NCI-H146 treated with DMSO at 0.1 percent for 48 hours (cell line): ENCODE data around the gene PHF13.
"Not testable (repeated sequence)": the region's sequence is repeated elsewhere in the genome, so short reads cannot be mapped to it uniquely, and the experiment has no call there.

ENCODE experiments used
- DNase-seq: peaks from one replicate; lab custom pipeline; 2025; ENCODE audit not compliant: unreplicated experiment; lab: John Stamatoyannopoulos, UW

Gene PHF13

DNA sequence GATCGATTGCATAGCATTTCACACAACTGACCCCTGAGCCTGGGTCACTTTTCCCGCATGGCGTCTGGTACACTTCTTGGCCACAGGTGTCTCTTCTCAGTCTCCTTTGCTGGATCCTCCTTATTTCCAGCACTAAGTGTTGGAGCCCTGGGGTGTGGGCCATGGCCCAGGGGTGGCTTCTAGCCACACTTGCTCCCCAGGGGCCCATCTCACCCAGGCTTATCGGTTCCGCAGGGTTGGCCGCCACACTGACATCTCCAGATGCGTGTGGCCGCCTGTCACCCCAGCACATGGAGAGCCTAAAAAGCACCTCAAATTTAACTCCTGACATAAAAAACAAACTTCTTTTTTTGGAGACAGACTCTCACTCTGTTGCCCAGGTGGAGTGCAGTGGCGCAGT is 13.5 kb downstream of the PHF13 start:
- no peak for DNase-seq

DNA sequence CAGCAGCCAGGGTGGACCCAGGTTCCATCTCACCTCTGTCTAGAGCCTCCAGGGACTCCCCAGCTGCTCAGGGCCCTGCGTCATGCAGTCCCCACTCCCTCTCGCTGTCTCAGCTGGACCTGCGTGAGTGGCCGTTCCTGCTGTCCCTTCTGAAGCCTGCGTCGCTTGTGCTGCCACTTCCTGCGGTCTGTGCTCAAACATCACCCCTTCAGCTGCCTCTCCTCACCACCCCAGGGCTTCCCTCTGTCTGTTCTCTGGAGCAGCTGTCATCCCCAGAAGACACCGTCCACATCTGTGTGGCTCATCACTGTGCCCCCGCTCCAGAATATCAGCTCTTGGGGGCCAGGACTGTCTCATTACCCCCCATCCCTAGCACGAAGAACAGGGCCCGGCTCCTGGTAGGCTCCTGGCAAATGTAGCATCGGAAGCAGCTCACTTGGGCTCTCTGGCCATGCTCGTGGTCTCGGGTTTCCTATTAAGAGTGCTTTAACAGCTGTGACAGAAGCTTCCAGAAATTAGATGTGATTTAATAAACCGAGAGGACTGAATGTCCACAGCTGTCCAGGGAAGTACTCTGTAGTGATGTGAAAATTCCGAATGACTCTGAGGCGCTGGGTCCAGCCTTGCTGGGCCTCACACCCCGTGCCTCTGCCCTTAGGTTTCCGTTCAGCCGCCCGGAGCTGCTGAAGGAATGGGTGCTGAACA is 14.5 kb downstream of the PHF13 start:
- DNase-seq, result no peak

DNA sequence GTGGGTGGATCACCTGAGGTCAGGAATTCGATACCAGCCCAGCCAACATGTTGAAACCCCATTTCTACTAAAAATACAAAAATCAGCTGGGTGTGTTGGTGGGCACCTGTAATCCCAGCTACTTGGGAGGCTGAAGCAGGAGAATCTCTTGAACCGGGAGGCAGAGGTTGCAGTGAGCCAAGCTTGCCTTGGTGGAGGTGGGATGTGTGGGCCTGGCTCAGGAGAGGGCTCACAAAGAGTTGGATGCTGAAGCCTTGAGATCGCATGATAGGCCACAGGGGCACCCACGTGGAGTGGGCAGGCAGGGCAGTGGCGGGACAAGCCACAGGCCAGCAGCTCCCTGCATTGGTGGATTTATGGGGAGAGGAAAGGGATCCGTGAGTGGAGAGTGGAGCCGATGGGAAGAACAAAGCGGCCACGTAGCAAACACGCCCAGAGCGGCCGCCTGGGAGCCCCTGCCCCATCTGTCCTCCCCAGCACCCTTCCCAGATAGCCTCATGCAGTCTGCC is 15.5 kb downstream of the PHF13 start:
- no peak for DNase-seq

DNA sequence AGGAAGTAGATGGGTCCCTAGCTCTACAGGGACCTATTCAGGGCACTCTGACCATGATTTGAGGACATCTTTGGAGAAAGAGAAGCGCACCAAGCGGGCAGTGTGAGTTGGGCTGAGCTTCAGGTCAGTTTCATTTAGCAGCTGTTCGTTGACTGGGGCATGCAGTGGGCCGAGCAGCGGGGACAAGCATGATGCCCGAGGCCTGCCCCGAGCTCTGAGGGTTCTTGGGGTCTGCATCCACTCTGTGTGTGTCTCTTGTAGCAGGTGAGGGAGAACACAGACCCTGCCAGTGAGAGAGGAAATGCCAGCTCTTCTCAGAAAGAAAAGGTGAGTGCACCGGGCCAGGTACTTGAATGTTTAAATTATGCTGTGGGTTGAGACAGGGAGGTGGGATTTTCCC is 16.5 kb downstream of the PHF13 start:
- no peak for DNase-seq

DNA sequence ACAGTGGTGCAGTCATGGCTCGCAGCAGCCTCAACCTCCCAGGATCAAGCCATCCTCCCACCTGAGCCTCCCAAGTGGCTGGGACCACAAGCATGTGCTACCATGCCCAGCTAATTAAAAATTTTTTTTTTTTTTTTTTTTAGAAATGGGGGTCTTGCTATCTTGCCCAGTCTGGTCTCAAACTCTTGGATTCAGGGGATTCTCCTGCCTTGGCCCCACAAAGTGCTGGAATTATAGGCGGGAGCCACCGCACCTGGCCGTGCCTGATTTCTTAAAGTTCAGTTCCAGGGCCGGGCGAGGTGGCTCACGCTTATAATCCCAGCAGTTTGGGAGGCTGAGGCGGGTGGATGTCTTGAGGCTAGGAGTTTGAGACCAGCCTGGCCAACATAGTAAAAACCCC is 17.5 kb downstream of the PHF13 start:
- no peak for DNase-seq

DNA sequence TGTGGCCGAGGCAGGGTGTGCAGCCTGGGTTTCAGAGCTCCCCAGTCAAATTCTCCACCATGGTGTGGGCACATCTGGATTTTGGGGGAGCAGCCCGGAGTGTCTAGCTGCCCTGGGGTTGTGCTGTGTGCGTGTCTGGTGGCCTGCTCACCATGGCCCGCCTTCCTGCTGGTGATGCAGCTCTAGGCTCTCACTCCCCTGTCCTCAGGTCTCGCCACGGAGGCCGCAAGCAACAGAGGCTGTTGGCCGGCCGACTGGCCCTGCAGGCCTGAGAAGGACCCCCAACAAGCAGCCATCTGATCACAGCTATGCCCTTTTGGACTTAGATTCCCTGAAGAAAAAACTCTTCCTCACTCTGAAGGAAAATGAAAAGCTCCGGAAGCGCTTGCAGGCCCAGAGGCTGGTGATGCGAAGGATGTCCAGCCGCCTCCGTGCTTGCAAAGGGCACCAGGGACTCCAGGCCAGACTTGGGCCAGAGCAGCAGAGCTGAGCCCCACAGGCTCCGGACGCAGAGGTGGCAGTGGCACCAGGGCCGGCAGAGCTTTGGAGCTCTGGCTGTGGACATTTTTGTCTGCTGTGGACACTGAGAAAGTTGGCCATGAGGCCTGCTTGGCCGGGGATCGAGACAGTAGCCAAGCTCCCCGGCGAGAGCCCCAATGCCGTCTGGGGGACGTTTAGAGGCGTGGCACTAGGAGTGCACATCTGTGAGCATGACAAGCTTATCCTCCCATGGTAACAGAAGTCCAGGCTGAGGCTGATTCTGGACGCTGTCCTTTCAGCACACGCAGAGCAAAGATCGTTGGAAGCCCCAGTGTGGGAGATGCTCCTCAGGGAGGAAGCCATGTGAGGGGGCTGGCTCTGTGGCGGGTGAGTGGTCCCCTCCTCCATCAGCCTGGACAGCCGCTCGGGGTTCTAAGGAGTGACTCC is 19.3 kb downstream of the PHF13 start:
- DNase-seq, result no peak

DNA sequence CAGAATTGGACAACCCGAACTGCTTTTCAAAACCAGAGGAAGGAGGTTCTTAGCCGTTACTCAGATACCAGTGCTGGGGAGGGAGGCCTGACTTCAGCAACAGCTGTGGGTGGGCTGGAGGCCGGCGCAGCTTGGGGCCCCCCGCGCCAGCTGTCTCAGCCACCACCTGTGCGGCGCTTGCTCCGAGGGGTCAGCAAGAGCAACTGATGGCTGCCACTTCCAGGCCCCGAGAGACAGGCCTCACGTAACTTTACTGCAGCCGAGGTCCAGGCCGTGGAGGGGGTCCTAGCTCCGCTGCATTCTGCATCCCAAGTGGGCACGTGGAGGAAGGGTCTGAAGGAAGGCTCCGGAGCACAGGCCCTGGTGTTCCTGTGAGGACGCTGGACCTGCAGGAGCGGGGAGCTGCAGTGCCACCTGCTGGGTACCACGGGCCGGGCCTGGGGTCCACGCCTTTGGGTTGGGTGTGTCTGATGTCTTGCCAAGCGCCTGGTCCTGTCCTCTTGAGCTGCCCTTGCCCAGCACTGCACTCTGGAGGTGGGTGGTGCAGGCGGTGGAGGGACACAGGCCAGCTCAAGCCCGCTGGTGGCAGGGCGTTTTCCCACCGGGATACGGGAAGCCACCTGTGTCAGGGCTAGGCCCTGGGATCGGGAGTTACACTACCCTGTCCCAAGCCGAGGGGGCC is 21.0 kb downstream of the PHF13 start:
- DNase-seq, result no peak

DNA sequence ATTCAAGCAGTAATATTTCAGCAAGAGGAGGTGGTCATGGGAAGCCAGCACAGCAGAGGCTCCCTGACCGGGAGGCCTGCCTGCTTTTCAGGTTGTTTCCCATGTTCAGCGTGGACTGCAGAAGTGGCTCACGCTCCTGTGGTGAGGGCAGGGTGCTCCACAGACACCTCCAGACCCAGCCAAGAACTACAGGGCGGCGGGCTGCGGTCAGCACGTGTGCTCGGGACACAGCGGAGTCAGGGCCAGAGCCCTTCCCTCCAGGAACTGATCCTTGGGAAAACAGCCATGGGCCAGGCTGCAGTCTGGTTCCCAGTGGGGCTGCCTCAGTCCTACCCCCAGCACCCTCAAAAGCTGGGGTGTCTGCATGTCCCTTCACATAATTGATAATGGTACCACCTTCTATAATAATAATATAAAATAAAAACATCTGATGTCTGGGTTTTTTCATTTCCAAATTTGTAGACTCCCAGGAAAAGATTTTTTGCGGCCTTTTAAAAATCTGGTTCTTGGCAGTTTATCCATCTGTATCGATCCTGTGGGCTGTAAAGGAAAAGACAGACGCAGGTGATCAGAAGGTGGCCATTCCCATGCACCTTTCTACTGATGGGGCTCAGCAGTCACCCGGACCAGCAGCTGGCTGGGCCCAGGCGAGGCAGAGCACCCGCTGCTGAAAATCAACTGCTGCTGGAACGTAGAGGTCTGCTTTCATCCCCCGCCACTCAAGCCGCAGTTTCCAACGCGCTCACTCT is 21.8 kb downstream of the PHF13 start:
- no peak for DNase-seq

DNA sequence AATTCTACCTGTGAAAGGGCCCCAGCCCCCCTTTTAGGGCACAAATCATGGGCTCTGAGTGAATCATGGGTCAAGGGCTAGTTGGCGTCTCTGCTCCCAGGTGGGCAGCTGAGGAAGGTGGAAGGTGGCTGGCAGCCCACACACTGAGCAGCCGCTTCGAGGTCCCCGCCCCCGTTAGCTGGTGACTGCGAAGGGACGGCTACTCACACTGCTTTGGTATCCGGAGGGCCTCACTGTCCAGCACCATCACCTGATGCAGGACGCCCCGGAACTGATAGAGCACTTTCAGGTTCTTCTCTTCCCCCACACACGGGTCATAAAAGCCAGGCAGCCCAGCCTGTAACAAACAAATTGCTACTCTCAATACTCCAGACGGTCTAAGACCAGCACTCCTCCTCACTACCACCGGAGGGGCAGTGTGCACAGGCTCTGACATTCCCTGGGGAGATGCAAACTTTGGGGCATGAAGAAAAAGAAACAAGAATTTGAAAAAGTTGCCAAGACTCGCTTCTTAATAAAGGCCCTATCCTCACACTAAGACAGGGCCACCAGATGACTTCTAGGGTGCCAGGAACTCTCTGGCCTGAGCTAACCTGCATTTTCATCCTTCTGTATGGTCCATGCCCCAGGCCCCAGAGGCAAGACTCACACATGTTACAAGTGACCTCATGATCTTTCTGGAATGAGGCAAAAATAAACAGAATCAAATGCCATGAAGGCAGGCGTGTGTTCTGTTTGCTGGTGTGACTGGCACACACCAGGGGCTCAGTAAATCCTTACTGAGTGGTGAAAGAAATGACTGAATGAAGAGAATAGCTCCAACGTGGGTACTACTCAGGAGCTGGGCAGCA is 22.6 kb downstream of the PHF13 start:
- DNase-seq, result no peak

DNA sequence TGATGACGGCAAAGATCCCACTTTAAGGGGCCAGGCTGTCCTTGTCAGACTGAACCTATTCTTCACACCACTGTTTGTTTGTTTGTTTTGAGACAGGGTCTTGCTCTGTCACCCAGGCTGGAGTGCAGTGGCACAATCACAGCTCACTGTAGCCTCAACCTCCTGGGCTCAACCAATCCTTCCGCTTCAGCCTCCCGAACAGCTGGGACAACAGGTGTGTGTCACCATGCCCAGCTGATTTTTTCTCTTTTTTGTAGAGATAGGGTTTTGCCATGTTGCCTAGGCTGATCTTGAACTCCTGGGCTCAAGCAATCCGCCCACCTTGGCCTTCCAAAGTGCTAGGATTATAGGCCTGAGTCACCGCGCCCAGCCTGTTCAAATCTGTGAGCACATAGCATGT is 23.2 kb downstream of the PHF13 start:
- DNase-seq, result not testable (repeated sequence)

DNA sequence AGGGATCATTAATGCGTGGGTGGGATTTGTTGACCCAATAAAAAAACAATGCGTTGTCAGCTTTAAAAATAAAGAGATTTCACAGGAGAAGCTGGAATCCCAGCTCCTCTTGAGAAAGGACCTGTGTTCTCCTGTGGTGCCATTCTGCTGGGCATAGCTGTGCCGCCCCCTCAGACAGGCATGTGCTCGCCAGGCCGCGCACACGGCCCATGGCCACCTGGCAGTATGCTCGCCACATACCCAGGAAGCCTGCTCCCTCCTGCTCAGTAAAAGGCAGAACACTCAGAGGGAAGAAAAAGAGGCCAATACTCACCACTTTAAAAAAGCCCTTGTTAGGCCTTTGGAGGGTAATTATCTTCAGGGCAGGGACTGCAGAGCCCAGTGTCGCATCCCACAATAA is 24.2 kb downstream of the PHF13 start:
- DNase-seq, result no peak

DNA sequence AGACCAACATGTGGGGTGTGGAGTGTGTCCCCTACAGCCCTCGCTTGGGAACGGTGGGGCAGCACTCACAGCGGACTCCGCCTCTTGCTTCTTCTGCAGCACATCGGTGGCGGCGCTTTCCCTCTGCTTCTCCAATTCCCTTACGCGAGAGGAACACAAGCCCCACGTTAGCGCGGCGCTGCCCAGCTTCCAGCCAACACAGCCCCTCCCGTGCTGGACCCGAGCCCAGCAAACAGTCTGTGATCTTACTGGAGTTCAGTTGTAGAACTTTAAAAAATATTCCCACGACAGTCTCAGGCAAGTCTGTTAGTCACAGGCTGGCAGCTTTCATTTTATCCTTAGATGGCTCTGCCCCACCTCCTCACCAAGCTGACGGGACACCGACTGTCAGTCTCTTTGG is 24.7 kb downstream of the PHF13 start:
- DNase-seq, result no peak

DNA sequence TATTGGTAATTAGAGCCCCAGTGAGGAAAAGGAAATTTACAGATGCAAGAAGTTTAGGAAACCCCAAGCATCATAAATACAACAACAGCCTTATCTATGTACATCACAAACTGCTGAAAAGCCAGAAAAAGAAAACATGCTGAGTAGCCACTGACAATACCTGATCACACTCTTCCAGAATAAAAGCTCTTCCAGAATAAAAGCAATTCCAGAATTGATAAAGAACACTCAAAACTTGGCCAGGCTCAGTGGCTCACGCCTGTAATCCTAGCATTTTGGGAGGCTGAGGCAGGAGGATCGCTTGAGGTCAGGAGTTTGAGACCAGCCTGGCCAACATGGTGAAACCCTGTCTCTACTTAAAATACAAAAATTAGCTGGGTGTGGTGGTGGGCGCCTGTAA is 27.3 kb downstream of the PHF13 start:
- DNase-seq, result not testable (repeated sequence)

DNA sequence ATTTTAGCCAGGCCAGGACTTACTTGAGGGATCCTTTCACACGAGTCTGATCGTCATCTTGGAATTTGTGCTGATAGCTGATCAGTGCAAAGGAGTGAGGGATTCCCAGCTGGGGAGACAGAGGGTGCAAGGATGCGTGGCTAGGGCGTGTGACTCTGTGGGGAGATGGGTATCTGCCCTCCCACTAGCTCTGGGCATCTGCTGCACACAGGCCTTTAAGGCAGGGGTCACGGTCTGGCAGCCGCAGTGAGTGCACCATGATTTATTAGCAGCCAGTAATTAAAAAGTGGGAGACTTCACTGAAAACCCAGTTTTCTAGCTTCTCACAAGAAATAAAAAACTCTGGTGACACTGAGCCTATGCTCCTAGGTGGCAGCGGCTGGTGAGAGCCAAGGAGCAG is 31.5 kb downstream of the PHF13 start:
- no peak for DNase-seq

DNA sequence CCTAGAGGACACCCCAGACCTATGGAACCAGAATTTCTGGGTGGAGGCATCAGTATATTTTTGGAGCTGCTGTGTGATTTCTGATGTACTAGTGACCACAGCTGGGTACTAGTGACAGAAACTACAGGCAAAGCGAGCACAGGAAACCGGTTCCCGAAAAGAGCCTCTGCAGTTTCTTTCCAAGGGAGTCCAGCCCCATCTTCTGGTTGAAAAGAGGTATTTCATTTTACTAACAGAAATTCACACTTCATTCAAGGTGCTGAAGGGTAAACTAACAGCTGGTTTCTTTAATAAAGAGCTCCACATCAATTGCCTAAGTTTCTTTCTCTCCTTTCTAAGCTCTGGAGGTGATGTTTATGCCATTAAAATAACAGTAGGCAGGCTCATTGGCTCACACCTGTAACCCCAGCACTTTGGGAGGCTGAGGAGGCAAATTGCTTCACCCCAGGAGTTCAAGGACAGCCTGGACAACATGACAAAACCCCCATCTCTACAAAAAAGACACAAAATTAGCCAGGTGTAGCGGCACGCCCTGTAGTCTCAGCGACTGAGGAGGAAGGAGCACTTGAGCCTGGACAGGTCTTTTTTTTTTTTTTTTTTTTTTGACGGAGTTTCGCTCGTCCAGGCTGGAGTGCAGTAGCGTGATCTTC is 33.1 kb downstream of the PHF13 start:
- no peak for DNase-seq

DNA sequence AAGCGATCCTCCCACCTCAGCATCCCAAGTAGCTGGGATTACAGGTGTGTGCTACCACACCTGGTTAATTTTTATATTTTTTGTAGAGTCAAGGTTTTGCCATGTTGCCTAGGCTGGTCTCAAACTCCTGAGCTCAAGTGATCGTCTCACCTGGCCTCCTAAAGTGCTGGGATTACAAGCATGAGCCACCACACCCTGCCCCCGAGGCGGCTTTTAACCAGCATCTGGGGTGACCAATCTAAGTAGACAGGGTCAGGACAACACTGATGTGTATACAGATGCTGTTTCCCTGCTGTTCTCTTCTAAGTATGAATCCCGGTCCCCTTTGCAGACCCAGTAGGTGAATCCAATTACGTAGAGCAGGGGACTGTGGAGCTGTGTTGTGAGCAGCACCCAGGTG is 35.0 kb downstream of the PHF13 start:
- no peak for DNase-seq

DNA sequence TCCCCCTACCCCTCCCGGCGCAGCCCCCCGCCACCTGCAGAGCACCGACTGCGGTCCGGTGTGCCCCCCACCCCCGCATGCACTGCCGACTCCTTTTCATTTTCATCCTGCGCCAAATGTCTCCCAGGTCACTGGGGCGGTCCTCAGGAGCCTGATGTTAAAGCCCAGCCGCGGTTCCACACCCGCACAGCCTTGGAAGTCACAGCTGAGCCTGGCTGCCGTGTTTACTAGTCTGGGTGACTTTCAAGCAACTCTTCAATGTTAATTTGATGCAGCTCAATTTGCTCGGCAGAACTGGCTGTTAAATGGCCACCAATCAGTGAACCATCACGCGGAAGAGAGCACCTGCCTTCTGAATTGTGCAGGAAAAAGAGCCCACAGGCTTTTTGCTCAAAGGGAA is 38.4 kb downstream of the PHF13 start:
- no peak for DNase-seq

DNA sequence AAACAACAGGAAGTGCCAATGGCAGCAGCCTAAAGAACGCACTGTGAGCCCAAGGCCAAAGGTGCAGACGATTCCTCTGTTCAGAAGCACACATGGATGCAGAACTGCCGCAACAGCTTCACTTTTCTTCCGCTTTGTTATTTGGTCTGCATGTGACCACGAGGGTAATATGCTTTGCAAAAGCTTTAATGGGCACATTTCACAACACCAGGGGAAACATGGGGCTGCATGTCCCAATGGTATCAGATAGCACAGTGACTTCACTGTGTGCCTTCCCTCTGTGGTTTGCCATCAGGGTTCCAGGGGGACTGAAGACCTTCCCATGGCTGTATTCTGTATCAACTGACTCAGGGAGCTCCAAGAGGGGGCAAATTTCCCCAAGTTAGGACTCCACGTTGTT is 39.5 kb downstream of the PHF13 start:
- DNase-seq, result no peak

DNA sequence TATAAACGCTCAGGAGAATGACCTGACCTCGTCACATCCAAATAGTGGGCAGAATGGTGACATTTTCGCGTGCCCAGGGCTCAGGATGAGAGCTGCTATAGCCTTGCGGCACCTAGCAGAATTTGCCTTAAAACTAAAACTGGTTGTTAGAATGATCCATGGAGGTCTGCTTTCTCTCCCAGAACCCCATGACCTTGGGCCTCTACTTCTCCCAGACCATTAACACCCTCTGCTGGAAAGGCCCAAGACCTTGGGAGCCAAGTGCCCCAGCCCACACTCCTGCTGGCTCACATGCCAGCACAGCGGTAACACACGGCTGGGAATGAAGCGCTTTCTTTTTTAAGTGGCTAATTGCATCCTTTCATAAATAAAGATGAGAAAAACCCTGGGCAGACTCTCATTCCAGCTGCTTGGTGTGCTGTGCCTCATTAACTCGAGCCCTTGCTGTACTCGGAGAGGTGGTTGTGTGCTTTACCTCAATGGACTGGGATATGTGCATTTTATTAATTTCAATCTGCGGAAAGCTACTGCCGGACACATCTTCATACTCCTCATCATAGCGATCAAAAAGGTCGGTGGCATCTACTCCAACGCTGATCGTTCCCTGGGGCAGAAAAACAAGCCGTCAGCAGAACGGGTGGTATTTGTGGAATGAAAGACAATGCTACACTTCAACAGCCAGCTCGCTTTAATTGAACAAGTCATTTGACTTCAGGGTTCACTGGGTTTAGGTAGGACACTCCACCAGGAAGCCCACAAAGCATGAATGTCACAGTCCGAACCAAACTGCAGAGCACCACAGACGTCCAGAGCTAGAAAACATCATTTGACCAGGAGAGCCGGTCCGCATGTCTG is 40.1 kb downstream of the PHF13 start:
- no peak for DNase-seq
